Effector CD8-positive, alpha-beta T cell (primary cell): ENCODE results near the gene RAB1B.
"Not testable (repeated sequence)": the region's sequence is repeated elsewhere in the genome, so short reads cannot be mapped to it uniquely, and the experiment has no call there.

Source experiments
- DNase-seq: peaks from one replicate; lab custom pipeline; 2025; lab: John Stamatoyannopoulos, UW

Gene RAB1B

GRCh38 chr11:66239998-66240780, 28.2 kb upstream of the RAB1B start:
- DNase-seq: no peak

- DNase-seq: no peak
Measured at GRCh38 chr11:66240781-66241136, 27.7 kb upstream of the RAB1B start.

GRCh38 chr11:66242095-66242765, 26.2 kb upstream of the RAB1B start:
- DNase-seq: no peak

- DNase-seq: no peak
Measured at GRCh38 chr11:66243782-66244535, 24.5 kb upstream of the RAB1B start.

GRCh38 chr11:66247295-66247694, 21.1 kb upstream of the RAB1B start:
- DNase-seq: no peak

GRCh38 chr11:66247801-66248200, 20.6 kb upstream of the RAB1B start:
- no peak for DNase-seq

GRCh38 chr11:66248903-66249302, 19.5 kb upstream of the RAB1B start:
- DNase-seq: no peak

GRCh38 chr11:66251809-66252208, 16.6 kb upstream of the RAB1B start:
- DNase-seq: no peak

- not testable (repeated sequence) for DNase-seq
Measured at GRCh38 chr11:66253081-66253480, 15.4 kb upstream of the RAB1B start.

- no peak for DNase-seq
Measured at GRCh38 chr11:66258473-66258893, 10.0 kb upstream of the RAB1B start.

GRCh38 chr11:66259225-66259624, 9.2 kb upstream of the RAB1B start:
- DNase-seq: no peak

GRCh38 chr11:66259956-66260355, 8.5 kb upstream of the RAB1B start:
- no peak for DNase-seq

- DNase-seq: no peak
Measured at GRCh38 chr11:66261578-66261977, 6.9 kb upstream of the RAB1B start.

- no peak for DNase-seq
Measured at GRCh38 chr11:66262191-66262590, 6.2 kb upstream of the RAB1B start.

- no peak for DNase-seq
Measured at GRCh38 chr11:66262696-66263095, 5.7 kb upstream of the RAB1B start.

GRCh38 chr11:66263231-66263630, 5.2 kb upstream of the RAB1B start:
- no peak for DNase-seq

GRCh38 chr11:66263785-66264184, 4.7 kb upstream of the RAB1B start:
- DNase-seq: no peak

- DNase-seq: no peak
Measured at GRCh38 chr11:66264383-66264782, 4.1 kb upstream of the RAB1B start.

- peak; percentile 31 for DNase-seq
Measured at GRCh38 chr11:66264914-66265313, 3.5 kb upstream of the RAB1B start.

GRCh38 chr11:66265531-66266377, 2.7 kb upstream of the RAB1B start:
- no peak for DNase-seq

- DNase-seq: no peak
Measured at GRCh38 chr11:66266378-66267038, 1.9 kb upstream of the RAB1B start.

GRCh38 chr11:66267039-66267378, 1.4 kb upstream of the RAB1B start:
- no peak for DNase-seq
